ENCODE measurements around the gene DEPDC5.
"Not testable (repeated sequence)": the region's sequence is repeated elsewhere in the genome, so short reads cannot be mapped to it uniquely, and the experiment has no call there.

The DEPDC5 gene

DNA sequence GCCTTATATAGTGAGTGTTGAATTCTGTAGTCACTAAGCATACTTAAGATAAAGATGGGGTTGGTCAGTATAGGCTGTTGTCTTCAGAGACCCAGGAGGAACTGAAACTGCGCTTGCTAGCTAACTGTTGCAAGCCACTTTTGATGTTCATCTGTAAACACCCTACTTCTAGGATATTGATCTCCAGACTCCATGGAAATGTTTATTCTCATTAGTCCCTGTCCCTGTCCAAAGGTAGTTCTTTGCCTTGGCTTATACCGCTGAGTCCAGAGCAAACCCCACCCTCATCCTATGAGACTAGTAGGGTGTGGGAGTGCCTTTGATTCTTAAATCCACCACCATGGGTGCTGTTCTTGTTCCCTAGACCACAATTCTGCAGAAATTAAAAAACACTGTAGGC lies 36.4 kb downstream of the DEPDC5 start:
- peak; percentile 14 for DNase-seq (ENCODE audit: low read depth)
- no peak overlapping the region for H3K4me3 ChIP-seq (ENCODE audit: low read depth, low read length)
- no peak for TF ChIP-seq POLR2A (IDR thresholded peaks at IDR 0.05; ENCODE audit: extremely low read depth, insufficient read length)
- no peak for TF ChIP-seq MYC (IDR thresholded peaks at IDR 0.05; ENCODE audit: low read depth, low read length)
- TF ChIP-seq, protein P1, sequence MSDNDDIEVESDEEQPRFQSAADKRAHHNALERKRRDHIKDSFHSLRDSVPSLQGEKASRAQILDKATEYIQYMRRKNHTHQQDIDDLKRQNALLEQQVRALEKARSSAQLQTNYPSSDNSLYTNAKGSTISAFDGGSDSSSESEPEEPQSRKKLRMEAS (IDR thresholded peaks at IDR 0.05; ENCODE audit: low read depth, low read length) = no peak
- TF ChIP-seq, protein P2, sequence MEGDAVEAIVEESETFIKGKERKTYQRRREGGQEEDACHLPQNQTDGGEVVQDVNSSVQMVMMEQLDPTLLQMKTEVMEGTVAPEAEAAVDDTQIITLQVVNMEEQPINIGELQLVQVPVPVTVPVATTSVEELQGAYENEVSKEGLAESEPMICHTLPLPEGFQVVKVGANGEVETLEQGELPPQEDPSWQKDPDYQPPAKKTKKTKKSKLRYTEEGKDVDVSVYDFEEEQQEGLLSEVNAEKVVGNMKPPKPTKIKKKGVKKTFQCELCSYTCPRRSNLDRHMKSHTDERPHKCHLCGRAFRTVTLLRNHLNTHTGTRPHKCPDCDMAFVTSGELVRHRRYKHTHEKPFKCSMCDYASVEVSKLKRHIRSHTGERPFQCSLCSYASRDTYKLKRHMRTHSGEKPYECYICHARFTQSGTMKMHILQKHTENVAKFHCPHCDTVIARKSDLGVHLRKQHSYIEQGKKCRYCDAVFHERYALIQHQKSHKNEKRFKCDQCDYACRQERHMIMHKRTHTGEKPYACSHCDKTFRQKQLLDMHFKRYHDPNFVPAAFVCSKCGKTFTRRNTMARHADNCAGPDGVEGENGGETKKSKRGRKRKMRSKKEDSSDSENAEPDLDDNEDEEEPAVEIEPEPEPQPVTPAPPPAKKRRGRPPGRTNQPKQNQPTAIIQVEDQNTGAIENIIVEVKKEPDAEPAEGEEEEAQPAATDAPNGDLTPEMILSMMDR (IDR thresholded peaks at IDR 0.05; ENCODE audit: low read depth, low read length) = no peak

DNA sequence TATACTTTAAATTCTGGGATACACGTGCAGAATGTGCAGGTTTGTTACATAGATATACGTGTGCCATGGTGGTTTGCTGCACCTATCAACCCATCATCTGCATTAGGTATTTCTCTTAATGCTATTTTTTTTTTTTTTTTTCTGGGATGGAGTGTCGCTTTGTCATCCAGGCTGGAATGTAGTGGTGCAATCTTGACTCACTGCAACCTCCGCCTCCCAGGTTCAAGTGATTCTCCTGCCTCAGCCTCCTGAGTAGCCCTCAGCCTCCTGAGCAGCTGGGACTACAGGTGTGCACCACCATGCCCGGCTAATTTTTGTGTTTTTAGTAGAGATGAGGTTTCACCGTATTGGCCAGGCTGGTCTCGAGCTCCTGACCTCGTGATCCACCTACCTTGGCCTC lies 45.5 kb downstream of the DEPDC5 start:
- DNase-seq (ENCODE audit: low read depth); H3K4me3 ChIP-seq (ENCODE audit: low read depth, low read length): not testable (repeated sequence)

DNA sequence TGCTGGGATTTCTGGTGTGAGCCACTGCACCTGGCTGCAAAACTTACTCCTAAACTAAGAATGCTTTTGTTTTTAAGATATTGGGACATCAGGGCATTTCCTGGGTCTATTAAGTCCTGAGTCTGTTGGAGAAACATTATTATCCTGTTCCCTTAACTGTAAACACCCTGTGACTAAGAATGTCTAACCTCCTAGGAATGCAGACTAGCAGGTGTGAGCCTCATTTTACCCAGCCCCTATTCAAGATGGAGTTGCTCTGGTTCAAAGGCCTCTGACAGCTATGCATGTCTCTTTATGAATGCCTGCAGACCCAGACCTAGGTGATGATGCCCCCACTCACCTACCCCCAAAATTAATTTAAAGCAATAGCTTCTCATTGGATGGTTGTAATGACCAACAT lies 46.2 kb downstream of the DEPDC5 start:
- TF ChIP-seq, protein P1 (IDR thresholded peaks at IDR 0.05; ENCODE audit: low read depth, low read length) = no peak
- H3K4me3 ChIP-seq (ENCODE audit: low read depth, low read length) = no peak overlapping the region
- DNase-seq (ENCODE audit: low read depth) = no peak

DNA sequence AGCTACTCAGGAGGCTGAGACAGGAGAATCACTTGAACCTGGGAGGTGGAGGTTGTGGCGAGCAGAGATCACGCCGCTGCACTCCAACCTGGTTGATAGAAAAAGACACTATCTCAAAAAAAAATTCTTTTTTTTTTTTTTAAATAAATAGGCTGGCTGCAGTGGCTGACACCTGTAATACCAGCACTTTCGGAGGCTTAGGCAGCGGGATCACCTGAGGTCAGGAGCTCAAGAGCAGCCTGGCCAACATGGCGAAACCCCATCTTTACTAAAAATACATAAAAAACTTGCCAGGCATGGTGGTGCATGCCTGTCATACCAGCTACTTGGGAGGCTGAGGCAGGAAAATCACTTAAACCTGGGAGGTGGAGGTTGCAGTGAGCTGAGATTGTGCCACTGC lies 47.0 kb downstream of the DEPDC5 start:
- H3K4me3 ChIP-seq (ENCODE audit: low read depth, low read length); DNase-seq (ENCODE audit: low read depth): not testable (repeated sequence)

DNA sequence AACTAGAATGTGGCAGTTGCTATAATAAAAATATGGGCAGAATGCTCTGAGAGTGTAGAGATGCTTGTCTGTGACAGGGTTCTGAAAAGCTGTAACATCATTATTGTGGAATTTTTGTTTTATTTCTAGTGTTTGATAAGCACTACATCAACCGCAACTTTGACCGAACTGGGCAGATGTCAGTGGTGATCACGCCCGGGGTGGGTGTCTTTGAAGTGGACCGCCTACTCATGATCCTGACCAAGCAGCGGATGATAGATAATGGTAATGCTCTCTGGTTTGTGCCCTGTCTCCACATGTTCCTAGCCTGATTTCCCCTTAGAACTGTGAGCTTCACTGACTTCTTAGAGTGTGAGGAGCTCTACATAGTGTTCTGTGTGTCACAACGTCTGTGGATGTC lies 48.8 kb downstream of the DEPDC5 start:
- TF ChIP-seq MYC (IDR thresholded peaks at IDR 0.05; ENCODE audit: low read depth, low read length) (no peak), POLR2A (IDR thresholded peaks at IDR 0.05; ENCODE audit: extremely low read depth, insufficient read length) (no peak)
- TF ChIP-seq, protein P2 (IDR thresholded peaks at IDR 0.05; ENCODE audit: low read depth, low read length) = no peak
- TF ChIP-seq, protein P1 (IDR thresholded peaks at IDR 0.05; ENCODE audit: low read depth, low read length) = no peak
- no peak for DNase-seq (ENCODE audit: low read depth)
- no peak overlapping the region for H3K4me3 ChIP-seq (ENCODE audit: low read depth, low read length)

DNA sequence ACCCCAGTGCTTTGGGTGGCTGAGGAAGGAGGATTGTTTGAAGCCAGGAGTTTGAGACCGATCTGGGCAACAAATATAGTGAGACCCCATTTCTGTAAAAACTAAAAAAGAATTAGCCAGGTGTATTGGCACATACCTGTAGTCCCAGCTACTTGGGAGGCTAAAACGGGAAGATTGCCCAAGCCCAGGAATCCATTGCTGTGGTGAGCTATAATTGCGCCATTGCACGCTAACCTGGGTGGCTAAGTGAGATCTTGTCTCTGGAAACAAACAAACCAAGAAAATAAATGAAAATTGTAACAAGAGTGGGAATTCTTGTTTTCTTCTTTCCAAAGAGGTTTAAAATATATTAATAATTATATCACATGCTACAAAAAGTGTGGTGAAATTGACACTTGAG lies 52.9 kb downstream of the DEPDC5 start:
- TF ChIP-seq, protein P2 (IDR thresholded peaks at IDR 0.05; ENCODE audit: low read depth, low read length) = no peak
- TF ChIP-seq MYC (IDR thresholded peaks at IDR 0.05; ENCODE audit: low read depth, low read length) (no peak), POLR2A (IDR thresholded peaks at IDR 0.05; ENCODE audit: extremely low read depth, insufficient read length) (no peak)
- TF ChIP-seq, protein P1 (IDR thresholded peaks at IDR 0.05; ENCODE audit: low read depth, low read length) = no peak
- no peak for DNase-seq (ENCODE audit: low read depth)
- no peak overlapping the region for H3K4me3 ChIP-seq (ENCODE audit: low read depth, low read length)

DNA sequence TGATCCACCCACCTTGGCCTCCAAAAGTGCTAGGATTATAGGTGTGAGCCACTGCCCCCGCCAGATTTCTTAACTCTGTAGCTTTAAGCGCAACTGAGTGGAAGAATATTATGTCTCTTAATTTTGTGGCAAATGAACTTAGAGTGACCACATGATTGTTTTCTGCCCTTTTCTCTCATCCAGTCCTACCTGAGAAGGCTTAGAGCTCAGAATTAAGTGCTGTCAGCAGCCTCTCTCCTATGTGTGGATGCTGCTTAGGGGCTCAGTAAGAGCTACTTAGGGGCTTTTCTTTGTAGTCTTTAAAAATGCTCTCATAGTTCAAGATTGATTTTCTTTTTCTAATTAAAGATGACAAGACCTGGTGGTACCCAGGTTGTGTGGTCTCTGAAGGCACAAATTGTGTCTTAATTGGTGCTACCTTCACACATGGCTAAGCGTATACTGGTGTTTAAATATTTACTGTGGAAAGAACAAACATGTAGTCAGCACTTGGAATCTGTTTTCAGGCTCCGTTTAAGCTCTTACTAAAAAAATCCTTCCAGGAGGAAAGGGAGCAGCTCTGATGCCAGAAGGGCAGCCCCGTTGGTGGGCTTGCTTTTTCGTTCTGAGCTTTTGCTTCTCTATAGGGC lies 59.3 kb downstream of the DEPDC5 start:
- H3K4me3 ChIP-seq (ENCODE audit: low read depth, low read length) = no peak overlapping the region
- TF ChIP-seq, protein P1 (IDR thresholded peaks at IDR 0.05; ENCODE audit: low read depth, low read length) = no peak
- TF ChIP-seq POLR2A (IDR thresholded peaks at IDR 0.05; ENCODE audit: extremely low read depth, insufficient read length) = no peak
- TF ChIP-seq, protein P2 (IDR thresholded peaks at IDR 0.05; ENCODE audit: low read depth, low read length) = no peak
- no peak for TF ChIP-seq MYC (IDR thresholded peaks at IDR 0.05; ENCODE audit: low read depth, low read length)
- no peak for DNase-seq (ENCODE audit: low read depth)

DNA sequence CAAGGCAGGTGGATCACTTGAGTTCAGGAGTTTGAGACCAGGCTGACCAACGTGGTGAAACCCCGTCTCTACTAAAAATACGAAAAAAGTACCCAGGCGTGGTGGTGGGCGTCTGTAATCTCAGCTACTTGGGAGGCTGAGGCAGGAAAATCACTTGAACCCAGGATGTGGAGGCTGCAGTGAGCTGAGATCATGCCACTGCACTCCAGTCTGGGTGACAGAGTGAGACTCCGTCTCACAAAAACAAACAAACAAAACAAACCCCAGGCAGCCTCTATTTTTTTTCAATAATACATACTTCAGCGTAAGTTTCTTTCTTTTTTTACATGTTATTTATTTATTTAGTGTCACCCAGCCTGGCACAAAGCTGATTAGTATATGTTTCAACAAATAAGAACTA lies 60.1 kb downstream of the DEPDC5 start:
- not testable (repeated sequence) for DNase-seq (ENCODE audit: low read depth); H3K4me3 ChIP-seq (ENCODE audit: low read depth, low read length)

All from NB4 (cell line).